Cardiac muscle cell (in vitro differentiated cells and primary cell): ENCODE measurements around the gene SSTR1. TPM values are rescaled to one million over a fixed set of nuclear protein-coding genes. Genes with fewer than 3 reads are reported as not detected.

Source experiments
- DNase-seq, 2 donors: peaks; one replicate each; pipeline versions ENCODE4 v3.0.0 to v3.0.0-alpha.2; 2010 to 2017; ENCODE audit warnings: low read depth in 1 of 2, low spot score in 1 of 2
- H3K27ac ChIP-seq: fragments of 200-600 bp; sonication (generic); 2 replicates; pipeline ENCODE4 v1.5.1; 2016
- H3K27me3 ChIP-seq: fragments of 200-600 bp; sonication (generic); 2 replicates; pipeline ENCODE4 v1.6.0; 2016; ENCODE audit warnings: control low read depth
- H3K36me3 ChIP-seq: fragments of 200-600 bp; sonication (generic); 2 replicates; pipeline ENCODE4 v1.5.1; 2016; ENCODE audit warnings: control low read depth
- H3K4me1 ChIP-seq: fragments of 200-600 bp; sonication (generic); 2 replicates; pipeline ENCODE4 v1.8.1; 2017; ENCODE audit warnings: low read depth, mild to moderate bottlenecking, mixed run types
- H3K4me3 ChIP-seq: fragments of 200-600 bp; sonication (generic); 2 replicates; pipeline ENCODE4 v1.5.1; 2016; ENCODE audit warnings: mild to moderate bottlenecking
- H3K9me3 ChIP-seq: fragments of 200-600 bp; sonication (generic); 2 replicates; pipeline ENCODE4 v1.5.1; 2017; ENCODE audit warnings: low read depth, mild to moderate bottlenecking, control low read depth
- polyA plus RNA-seq: library from polyadenylated mRNA; unstranded; fragments of >200 nt; fragmentation: Nextera tagmentation; extraction: Ambion mirVana; gene quantifications from 2 replicates; pipeline ENCODE4 v1.2.1, GENCODE V29; 2016
- total RNA-seq: library from RNA; depleted of rRNA; stranded (reverse); fragments of >200 nt; gene quantifications from 2 replicates; pipeline ENCODE4 v1.2.3, GENCODE V29; 2016
- TF ChIP-seq, protein P1 (sequence below): IDR thresholded peaks from 2 replicates; pipeline ENCODE4 v1.5.1; 2012; ENCODE audit warnings: low read depth, mild to moderate bottlenecking, low read length

The SSTR1 gene
- total and polyA plus RNA-seq, 2 experiments from 2014 or later = not detected

GRCh38 chr14:38226366-38226765 is 18.7 kb downstream of the SSTR1 start:
- no peak overlapping the region for H3K4me3 ChIP-seq
- H3K9me3 ChIP-seq = no peaks in the 10 kb centered on the region
- TF ChIP-seq, protein P1, sequence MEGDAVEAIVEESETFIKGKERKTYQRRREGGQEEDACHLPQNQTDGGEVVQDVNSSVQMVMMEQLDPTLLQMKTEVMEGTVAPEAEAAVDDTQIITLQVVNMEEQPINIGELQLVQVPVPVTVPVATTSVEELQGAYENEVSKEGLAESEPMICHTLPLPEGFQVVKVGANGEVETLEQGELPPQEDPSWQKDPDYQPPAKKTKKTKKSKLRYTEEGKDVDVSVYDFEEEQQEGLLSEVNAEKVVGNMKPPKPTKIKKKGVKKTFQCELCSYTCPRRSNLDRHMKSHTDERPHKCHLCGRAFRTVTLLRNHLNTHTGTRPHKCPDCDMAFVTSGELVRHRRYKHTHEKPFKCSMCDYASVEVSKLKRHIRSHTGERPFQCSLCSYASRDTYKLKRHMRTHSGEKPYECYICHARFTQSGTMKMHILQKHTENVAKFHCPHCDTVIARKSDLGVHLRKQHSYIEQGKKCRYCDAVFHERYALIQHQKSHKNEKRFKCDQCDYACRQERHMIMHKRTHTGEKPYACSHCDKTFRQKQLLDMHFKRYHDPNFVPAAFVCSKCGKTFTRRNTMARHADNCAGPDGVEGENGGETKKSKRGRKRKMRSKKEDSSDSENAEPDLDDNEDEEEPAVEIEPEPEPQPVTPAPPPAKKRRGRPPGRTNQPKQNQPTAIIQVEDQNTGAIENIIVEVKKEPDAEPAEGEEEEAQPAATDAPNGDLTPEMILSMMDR = no peak
- H3K36me3 ChIP-seq = no peaks in the 10 kb centered on the region
- H3K27me3 ChIP-seq = no peaks in the 10 kb centered on the region
- no peak for DNase-seq
- no peaks in the 10 kb centered on the region for H3K4me1 ChIP-seq
- H3K27ac ChIP-seq = no peak overlapping the region

DNA sequence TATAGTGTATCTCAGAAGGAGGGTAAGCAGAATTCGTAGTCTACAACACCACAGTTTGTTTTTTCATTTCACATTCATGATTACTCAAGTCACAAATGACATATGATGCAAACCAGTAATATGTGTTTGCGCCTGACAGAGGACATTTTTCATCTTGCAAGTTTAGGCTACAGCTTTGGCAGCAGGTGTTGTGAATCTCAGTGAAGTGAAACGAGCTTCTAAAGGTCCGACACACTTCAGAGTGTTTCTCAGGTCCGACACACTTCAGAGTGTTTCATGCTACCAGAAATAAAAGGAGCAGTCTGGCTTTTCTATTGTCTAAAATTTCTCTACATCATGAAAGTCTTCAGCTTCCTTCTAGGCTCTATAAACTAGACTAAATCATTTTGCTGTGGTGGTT is 25.5 kb downstream of the SSTR1 start:
- Histone ChIP-seq H3K36me3 (no peaks in the 10 kb centered on the region), H3K27me3 (no peaks in the 10 kb centered on the region), H3K9me3 (no peaks in the 10 kb centered on the region), H3K4me3 (no peak overlapping the region), H3K4me1 (no peaks in the 10 kb centered on the region), H3K27ac (no peak overlapping the region)
- TF ChIP-seq, protein P1 = no peak
- no peak for DNase-seq

DNA sequence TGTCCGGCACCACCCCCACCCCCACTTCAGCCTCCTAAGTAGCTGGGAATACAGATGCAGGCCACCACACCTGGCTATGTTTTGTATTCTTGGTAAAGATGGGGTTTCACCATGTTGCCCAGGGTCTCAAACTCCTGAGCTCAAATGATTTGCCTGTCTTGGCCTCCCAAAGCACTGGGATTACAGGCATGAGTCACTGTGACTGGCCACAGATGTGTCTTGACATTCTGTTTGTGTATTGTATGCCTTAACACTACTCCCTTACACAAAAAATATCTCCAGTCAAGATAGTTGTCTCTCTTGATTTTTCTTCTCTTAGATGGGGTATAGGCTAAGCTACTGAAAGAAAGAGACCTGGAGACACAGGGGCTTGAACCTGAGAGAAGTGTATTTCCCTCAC is 30.6 kb downstream of the SSTR1 start:
- no peak overlapping the region for H3K4me3 ChIP-seq
- no peaks in the 10 kb centered on the region for H3K27me3 ChIP-seq
- no peaks in the 10 kb centered on the region for H3K36me3 ChIP-seq
- H3K9me3 ChIP-seq = no peaks in the 10 kb centered on the region
- no peaks in the 10 kb centered on the region for H3K4me1 ChIP-seq
- no peak overlapping the region for H3K27ac ChIP-seq
- no peak for DNase-seq
- TF ChIP-seq, protein P1 = no peak

DNA sequence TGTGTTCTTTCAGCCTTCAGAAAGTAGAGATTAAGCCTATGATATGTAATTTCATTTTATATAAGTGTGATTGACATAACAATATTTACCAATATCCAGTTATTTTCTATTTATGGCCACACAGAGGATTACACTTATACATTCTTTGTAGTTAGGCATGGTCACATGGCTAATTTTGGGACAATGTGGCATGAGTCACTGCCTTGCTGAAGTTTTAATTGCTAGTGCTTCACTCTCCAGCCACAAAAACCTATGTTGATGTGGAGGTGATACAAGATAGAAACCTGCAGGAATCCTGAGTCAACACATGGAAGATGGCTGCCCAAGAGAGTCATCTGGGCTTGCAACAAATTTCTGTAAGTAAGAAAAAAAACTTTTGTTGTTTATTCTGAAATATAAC is 31.2 kb downstream of the SSTR1 start:
- Histone ChIP-seq H3K9me3 (no peaks in the 10 kb centered on the region), H3K4me1 (no peaks in the 10 kb centered on the region), H3K27me3 (no peaks in the 10 kb centered on the region), H3K36me3 (no peaks in the 10 kb centered on the region), H3K27ac (no peak overlapping the region), H3K4me3 (no peak overlapping the region)
- TF ChIP-seq, protein P1 = no peak
- DNase-seq = no peak

GRCh38 chr14:38243696-38244240 is 36.1 kb downstream of the SSTR1 start:
- Histone ChIP-seq H3K4me1 (no peaks in the 10 kb centered on the region), H3K27ac (no peak overlapping the region), H3K27me3 (no peaks in the 10 kb centered on the region), H3K4me3 (no peak overlapping the region), H3K9me3 (no peaks in the 10 kb centered on the region), H3K36me3 (no peaks in the 10 kb centered on the region)
- TF ChIP-seq, protein P1 = no peak
- no peak for DNase-seq
